Muscle layer of duodenum (tissue), 2 donors: ENCODE results near the gene BIRC6.
"Not testable (repeated sequence)": the region's sequence is repeated elsewhere in the genome, so short reads cannot be mapped to it uniquely, and the experiment has no call there.

Experiments used
- H3K27ac ChIP-seq: one replicate; pipeline ENCODE4 v1.7.0; 2013; ENCODE audit warnings: mild to moderate bottlenecking, low read length
- H3K27me3 ChIP-seq: one replicate; pipeline ENCODE4 v1.7.0; 2013; ENCODE audit warnings: low read depth, mild to moderate bottlenecking, control low read depth, low read length
- H3K36me3 ChIP-seq, 2 donors: one replicate each; pipeline ENCODE4 v1.7.0; 2013; ENCODE audit warnings: low read length in 2 of 2, control low read depth in 1 of 2, mild to moderate bottlenecking in 1 of 2; ENCODE audit not compliant: insufficient read depth in 2 of 2, control insufficient read depth in 1 of 2
- H3K4me1 ChIP-seq, 2 donors: one replicate each; pipeline ENCODE4 v1.7.0; 2013; ENCODE audit warnings: low read length in 2 of 2, mild to moderate bottlenecking in 2 of 2, control low read depth in 1 of 2, moderate library complexity in 1 of 2; ENCODE audit not compliant: insufficient read depth in 2 of 2, control insufficient read depth in 1 of 2
- H3K4me3 ChIP-seq, 2 donors: one replicate each; pipeline ENCODE4 v1.7.0; 2013; ENCODE audit warnings: low read length in 2 of 2, low read depth in 1 of 2, mild to moderate bottlenecking in 1 of 2
- H3K9me3 ChIP-seq, 2 donors: one replicate each; pipeline ENCODE4 v1.7.0; 2013; ENCODE audit warnings: low read length in 2 of 2, control low read depth in 1 of 2, mild to moderate bottlenecking in 1 of 2; ENCODE audit not compliant: control insufficient read depth in 1 of 2
- donor health status: healthy.

BIRC6 gene

DNA sequence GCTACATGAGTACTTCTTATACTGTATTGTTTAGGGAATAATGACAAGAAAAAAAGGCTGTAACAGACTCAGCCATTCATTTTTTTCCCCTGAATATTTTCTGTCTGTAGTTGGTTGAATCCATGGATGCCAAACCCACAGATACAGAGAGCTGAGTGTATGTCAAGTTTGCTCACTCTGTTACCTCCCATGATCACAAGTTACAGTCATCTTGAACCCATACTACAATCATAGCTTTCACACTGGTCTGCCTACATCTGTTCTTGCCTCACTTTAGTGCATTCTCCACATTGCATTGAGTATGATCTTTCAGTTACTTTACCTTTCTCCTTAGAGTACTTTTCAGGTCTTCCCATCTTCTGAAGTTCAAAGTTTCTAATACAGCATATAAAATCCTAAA lies 94.0 kb downstream of the BIRC6 start:
- Histone ChIP-seq H3K4me3 (no peak overlapping the region), H3K27ac (no peak overlapping the region), H3K27me3 (no peaks in the 10 kb centered on the region), H3K36me3 (peaks cover 9 to 19% of the 10 kb centered on the region in 2 donors), H3K9me3 (no peaks in the 10 kb centered on the region), H3K4me1 (no peaks in the 10 kb centered on the region)

- H3K4me1 ChIP-seq = no peaks in the 10 kb centered on the region
- H3K27me3 ChIP-seq = no peaks in the 10 kb centered on the region
Observed at GRCh38 chr2:32452338-32453064, 95.7 kb downstream of the BIRC6 start.

DNA sequence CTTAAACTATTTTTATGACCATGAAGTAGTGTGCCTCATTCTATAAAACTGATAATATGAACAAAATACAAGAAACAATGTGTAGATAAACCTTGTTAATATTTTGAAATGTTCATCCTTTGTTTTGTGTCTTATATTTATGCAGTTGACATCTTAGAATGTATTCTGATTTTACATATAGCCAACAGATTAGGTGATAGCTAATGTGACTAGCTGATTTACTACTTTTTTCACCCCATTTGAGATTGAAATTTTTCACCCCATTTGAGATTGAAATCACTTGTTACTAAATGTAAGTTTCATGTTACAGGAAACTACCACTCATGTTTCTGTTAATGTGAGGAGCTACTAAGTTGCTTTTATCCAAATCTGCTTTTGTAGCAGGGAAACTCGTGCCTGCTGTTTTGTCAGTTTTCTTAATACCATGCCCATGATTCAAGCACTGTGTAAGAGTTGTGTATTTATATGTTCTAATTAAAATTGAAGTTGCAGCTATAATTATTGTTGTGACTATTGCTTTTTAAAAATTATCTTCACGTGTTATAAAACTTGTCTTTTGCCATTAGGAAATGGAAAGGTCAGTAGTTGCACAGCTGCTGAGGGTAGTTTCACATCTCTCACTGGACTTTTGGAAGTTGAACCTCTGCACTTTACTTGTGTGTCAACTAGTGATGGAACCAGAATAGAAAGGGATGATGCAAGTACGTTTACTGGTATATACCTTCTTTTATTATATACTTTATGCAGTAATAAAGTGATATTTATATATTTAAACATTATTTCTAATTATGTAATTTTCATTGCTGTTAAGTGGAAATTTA lies 96.6 kb downstream of the BIRC6 start:
- H3K27me3 ChIP-seq = no peaks in the 10 kb centered on the region
- H3K9me3 ChIP-seq = no peaks in the 10 kb centered on the region
- H3K4me3 ChIP-seq = no peak overlapping the region
- H3K36me3 ChIP-seq = peaks cover 6 to 14% of the 10 kb centered on the region in 2 donors
- H3K4me1 ChIP-seq = no peaks in the 10 kb centered on the region
- H3K27ac ChIP-seq = no peak overlapping the region

More at GRCh38 chr2:32452338-32453064, 95.7 kb downstream of the BIRC6 start:
- peaks cover 6 to 14% of the 10 kb centered on the region in 2 donors for H3K36me3 ChIP-seq
- H3K27ac ChIP-seq = no peak overlapping the region
- no peaks in the 10 kb centered on the region for H3K9me3 ChIP-seq
- H3K4me3 ChIP-seq = no peak overlapping the region

- Histone ChIP-seq H3K27ac (no peak overlapping the region), H3K27me3 (no peaks in the 10 kb centered on the region), H3K4me3 (no peak overlapping the region), H3K4me1 (no peaks in the 10 kb centered on the region), H3K36me3 (no peaks in the 10 kb centered on the region), H3K9me3 (no peaks in the 10 kb centered on the region)
Observed at GRCh38 chr2:32455816-32456215, 99.0 kb downstream of the BIRC6 start.

DNA sequence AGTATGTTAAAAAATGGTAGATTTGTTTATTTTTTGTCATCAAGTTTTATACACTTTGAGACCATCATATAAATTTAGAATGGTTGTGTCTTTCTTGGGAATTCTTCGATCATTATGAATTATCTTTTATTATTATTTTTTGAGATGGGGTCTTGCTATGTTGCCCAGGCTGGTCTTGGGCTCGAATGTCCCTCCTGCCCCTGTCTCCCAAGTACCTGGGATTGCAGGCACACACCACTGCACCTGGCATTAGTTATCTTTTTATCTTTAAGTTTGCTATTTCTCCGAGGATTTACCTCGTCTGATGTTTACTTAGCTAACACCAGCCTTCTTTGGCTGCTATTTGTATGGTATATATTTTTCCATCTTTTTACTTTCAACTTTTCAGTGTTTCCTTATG lies 100.0 kb downstream of the BIRC6 start:
- no peaks in the 10 kb centered on the region for H3K4me1 ChIP-seq
- no peak overlapping the region for H3K27ac ChIP-seq
- no peaks in the 10 kb centered on the region for H3K36me3 ChIP-seq
- no peaks in the 10 kb centered on the region for H3K9me3 ChIP-seq
- H3K27me3 ChIP-seq = no peaks in the 10 kb centered on the region
- H3K4me3 ChIP-seq = no peak overlapping the region

GRCh38 chr2:32457814-32458213 lies 101.0 kb downstream of the BIRC6 start:
- Histone ChIP-seq H3K27ac (no peak overlapping the region), H3K9me3 (no peaks in the 10 kb centered on the region), H3K27me3 (no peaks in the 10 kb centered on the region), H3K4me1 (no peaks in the 10 kb centered on the region), H3K4me3 (no peak overlapping the region), H3K36me3 (peaks cover 0 to under 1% of the 10 kb centered on the region in 2 donors)

DNA sequence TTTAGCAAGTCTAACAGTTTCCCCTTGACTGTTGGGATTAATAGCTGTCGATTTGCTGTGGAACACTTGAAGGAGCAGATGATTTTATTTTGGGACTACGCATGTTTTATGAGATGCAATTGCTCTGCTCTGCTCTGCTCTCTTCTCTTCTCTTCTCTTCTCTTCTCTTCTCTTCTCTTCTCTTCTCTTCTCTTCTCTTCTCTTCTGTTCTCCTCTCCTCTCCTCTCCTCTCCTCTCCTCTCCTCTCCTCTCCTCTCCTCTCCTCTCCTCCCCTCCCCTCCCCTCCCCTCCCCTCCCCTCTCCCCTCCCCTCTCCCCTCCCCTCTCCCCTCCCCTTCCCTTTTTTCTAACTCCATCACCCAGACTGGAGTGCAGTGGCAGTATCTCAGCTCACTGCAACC lies 104.0 kb downstream of the BIRC6 start:
- H3K4me1 ChIP-seq, H3K4me3 ChIP-seq: not testable (repeated sequence)

GRCh38 chr2:32463110-32463509 lies 106.3 kb downstream of the BIRC6 start:
- Histone ChIP-seq H3K9me3 (no peaks in the 10 kb centered on the region), H3K27me3 (no peaks in the 10 kb centered on the region), H3K36me3 (peaks cover 30% of the 10 kb centered on the region in 2 donors), H3K4me1 (no peaks in the 10 kb centered on the region), H3K4me3 (no peak overlapping the region), H3K27ac (no peak overlapping the region)

More for the DNA sequence above, 104.0 kb downstream of the BIRC6 start:
- not testable (repeated sequence) for H3K27ac ChIP-seq, H3K9me3 ChIP-seq, H3K27me3 ChIP-seq
- peaks cover 18 to 21% of the 10 kb centered on the region in 2 donors for H3K36me3 ChIP-seq

DNA sequence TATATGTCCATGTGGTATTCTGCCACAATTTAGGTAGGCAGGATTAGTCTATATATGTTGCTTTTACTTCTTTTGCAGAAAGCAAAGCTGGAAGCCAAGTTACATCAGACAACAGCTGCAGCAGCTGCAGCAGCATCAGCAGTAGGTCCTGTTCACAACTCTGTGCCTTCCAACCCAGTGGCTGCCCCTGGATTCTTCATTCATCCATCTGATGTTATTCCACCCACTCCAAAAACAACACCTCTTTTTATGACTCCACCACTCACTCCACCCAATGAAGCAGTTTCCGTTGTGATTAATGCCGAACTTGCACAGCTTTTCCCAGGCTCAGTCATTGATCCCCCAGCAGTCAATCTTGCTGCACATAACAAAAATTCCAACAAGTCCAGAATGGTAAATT lies 107.6 kb downstream of the BIRC6 start:
- no peak overlapping the region for H3K4me3 ChIP-seq
- no peaks in the 10 kb centered on the region for H3K4me1 ChIP-seq
- no peak overlapping the region for H3K27ac ChIP-seq
- H3K9me3 ChIP-seq = no peaks in the 10 kb centered on the region
- H3K27me3 ChIP-seq = no peaks in the 10 kb centered on the region
- peaks cover 43% of the 10 kb centered on the region in 2 donors for H3K36me3 ChIP-seq

- no peaks in the 10 kb centered on the region for H3K27me3 ChIP-seq
- peaks cover 27 to 56% of the 10 kb centered on the region in 2 donors for H3K36me3 ChIP-seq
- H3K9me3 ChIP-seq = no peaks in the 10 kb centered on the region
- no peak overlapping the region for H3K27ac ChIP-seq
- H3K4me3 ChIP-seq = no peak overlapping the region
- no peaks in the 10 kb centered on the region for H3K4me1 ChIP-seq
Observed at GRCh38 chr2:32472605-32473004, 115.8 kb downstream of the BIRC6 start.

GRCh38 chr2:32474381-32474780 lies 117.6 kb downstream of the BIRC6 start:
- peaks cover 18 to 41% of the 10 kb centered on the region in 2 donors for H3K36me3 ChIP-seq
- no peaks in the 10 kb centered on the region for H3K27me3 ChIP-seq
- H3K9me3 ChIP-seq = no peaks in the 10 kb centered on the region
- H3K4me1 ChIP-seq = no peaks in the 10 kb centered on the region
- no peak overlapping the region for H3K4me3 ChIP-seq
- H3K27ac ChIP-seq = no peak overlapping the region
